HG02884 (cell line): ENCODE results near the gene SMIM44.
"Not testable (repeated sequence)": the region's sequence is repeated elsewhere in the genome, so short reads cannot be mapped to it uniquely, and the experiment has no call there.

Source experiments
- ATAC-seq: cut with Tn5 transposase; IDR thresholded peaks from one replicate; pipeline ENCODE4 v1.9.1; 2021; ENCODE audit warnings: mild to moderate bottlenecking, moderate library complexity; ENCODE audit not compliant: unreplicated experiment

SMIM44 gene

DNA sequence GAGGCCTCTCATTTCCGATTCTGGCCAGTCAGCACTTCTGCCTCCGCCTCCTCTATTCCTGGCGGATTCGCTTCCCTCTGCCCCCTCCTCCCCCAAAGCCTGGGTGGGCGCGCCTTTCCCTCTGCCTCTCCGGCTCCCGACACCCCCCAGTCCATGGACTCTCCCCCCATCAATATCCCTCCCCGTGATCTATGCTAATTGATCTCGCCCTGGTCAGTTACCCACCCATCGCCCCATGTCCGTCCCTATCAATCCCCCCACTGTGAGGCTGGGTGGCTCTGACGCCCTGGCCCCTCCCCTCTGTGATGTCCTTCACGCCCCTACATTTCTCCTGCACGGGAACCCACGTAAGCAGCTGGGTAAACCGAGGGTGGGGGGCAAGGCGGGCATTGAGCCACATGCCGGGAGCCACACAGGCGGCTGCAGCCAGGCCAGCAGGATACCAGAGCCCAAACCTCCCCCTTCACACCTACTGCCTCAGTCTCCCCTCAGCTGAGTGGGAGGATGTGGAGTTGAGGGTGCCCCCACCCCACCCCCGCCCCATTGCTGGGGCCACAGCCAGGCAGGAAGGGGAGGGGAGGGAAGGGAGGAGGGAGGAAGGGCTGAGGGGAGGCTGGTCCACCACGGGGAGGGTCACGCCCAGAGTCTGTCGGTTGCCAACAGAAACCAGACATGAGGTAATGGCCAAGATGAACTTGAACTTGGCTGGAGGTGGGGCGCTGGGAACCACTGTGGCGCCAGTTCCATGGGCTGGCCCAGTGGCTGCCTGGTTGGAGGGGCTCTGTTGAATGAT, 24.0 kb downstream of the SMIM44 start:
- ATAC-seq: no peak

DNA sequence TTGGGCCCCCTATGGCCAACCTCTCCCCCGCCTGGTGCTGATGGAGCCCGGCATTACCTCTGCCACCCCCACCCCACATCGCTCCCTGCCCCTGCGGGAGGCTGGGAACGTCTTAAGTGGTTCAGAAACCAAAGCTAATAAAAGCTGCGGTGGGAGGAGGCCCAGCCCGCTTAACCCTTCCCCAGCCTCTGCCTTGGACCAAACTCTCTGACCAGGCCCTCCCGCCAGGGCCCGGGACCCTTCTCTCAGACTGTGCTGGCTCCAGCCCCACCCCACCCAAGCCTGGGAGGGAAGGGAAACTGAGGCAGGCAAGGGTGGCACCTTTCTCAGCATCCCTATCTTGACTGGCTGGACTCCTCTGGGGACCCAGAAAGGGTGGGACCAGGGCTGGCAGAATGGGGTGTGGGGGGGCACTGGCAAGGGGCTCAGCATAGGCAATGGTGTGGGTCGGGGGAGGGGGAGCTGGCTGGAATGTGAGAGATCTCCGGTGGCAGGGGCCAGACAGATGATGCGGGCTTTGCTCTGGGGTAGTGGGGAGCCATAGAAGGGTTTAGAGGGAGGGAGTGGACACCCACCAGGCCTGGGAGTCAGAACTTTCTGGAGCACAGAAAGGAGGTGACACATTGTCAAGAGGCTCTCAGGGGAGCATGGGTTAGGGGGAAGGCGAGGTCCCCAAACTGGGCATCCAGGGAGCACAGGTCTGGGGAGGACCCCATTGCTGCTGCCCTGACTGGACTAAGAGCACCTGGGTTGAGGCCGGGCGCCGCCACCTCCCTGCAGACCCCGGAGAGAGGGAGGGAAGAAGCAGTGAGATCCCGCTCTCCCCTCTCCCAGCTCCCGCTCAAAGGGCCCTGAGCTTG, 24.8 kb downstream of the SMIM44 start:
- no peak for ATAC-seq

DNA sequence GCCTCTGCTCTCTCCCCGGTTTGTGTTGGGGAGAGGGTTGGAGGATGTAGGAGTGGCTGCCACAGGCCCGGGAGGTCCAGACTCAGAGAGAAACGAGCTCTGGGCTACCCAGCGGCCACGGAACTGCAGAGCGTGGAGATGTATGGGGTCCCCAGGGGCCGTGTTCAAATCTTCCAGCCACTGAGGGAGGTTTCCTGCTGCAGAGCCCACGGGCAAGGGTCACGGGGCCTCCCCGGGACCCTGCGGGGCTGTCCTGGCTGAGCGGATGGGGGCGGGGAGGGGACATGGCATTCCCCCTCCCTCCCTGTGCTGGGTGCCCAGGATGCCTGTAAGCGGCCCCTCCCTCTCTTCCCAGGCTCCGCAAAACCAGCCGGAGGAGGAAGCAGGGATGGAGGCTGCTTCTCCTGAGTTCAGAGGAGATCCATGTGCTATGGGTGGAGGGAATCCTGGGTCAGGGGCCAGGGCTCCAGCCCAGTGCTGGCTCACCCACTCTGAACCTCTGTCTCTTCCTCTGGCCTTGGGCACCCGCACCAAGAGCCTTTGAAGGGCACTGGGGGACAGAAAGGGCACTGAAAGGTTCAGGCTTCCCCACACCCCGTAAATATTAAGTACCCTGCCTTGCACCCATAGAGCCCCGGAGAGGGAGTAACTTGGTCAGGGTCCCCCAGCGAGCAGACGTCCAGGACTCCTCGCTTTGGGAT, 25.6 kb downstream of the SMIM44 start:
- no peak for ATAC-seq

- ATAC-seq: no peak
Observed at GRCh38 chr19:3456925-3457527, 26.2 kb downstream of the SMIM44 start.

GRCh38 chr19:3455960-3456601, 27.2 kb downstream of the SMIM44 start:
- ATAC-seq: no peak

DNA sequence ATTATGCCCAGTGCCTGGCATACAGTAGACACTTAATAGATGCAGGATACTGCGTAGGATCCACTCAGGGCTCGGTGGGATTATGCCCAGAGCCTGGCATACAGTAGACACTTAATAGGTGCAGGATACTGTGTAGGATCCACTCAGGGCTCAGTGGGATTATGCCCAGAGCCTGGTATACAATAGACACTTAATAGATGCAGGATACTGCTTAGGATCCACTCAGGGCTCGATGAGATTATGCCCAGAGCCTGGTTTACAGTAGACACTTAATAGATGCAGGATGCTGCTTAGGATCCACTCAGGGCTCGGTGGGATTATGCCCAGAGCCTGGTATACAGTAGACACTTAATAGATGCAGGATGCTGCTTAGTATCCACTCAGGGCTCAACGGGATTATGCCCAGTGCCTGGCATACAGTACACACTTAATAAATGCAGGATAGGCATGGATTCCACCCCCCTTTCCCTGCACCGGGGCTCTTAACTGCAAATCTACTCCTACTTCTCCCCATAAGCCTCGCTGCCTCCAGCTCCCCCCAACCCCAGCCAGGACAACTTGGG, 27.8 kb downstream of the SMIM44 start:
- ATAC-seq: no peak

DNA sequence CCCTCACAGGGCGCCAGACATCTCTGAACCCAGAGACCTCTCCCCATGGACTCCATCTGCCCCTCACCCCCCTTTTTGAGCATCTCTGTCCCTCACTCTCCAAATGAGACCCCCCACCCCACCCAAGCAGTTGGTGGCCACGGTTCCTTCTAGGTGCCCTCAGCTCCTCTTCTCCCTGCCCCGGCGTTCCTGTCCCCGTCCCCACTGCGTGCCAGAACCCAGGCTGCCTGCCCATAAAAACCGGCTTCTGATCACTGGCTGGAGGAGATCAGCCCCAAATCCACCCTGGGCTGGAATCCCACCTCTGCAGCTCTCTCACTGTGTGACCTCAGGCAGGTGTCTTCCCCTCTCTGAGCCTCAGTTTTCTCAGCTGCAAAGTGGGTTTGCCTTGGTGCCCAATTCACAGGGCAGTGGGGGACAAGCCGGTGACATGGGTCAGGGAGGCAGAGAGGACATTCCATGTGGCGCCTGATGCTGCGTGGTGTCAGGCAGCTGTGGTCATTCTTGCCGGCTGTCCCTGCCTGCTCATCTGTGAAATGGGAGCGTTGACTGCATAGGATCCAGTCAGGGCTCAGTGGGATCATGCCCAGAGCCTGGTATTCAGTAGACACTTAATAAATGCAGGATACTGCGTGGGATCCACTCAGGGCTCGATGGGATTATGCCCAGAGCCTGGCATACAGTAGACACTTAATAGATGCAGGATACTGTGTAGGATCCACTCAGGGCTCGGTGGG, 28.4 kb downstream of the SMIM44 start:
- no peak for ATAC-seq

- ATAC-seq: no peak
Observed at GRCh38 chr19:3453840-3454239, 29.4 kb downstream of the SMIM44 start.

- ATAC-seq: not testable (repeated sequence)
Observed at GRCh38 chr19:3452942-3453214, 30.4 kb downstream of the SMIM44 start.

DNA sequence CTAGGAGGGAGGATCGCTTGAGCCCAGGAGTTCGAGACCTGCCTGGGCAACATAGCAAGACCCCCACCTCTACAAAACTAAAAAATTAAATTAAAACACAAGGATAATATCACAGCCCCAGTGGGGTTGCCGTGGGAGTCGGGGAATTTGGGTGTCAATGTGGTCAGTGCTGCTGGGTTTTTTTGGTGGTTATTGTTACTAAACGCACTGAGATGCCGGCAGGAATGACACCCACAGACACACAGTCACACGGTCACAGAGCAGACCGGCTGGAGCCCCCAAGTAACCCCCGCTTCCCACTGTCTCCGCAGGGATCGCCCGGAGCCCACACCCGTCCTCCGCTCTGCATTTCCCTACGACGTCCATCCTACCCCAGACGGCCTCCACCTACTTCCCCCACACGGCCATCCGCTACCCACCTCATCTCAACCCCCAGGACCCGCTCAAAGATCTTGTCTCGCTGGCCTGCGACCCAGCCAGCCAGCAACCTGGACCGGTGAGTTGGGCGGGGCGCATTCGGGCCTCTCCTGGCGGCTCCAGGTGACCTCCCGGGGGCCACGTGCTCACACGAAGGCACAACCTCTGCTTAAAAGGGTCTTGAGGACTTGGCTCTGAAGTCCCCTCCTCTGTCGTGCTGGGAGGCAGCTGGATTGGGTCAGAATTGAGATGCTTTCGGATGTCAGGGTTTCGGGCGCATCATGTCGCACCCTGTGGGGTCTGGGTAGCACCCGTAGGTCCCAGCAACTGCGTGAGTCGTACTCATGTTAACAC, 30.9 kb downstream of the SMIM44 start:
- ATAC-seq: no peak

- no peak for ATAC-seq
Observed at GRCh38 chr19:3451451-3451866, 31.8 kb downstream of the SMIM44 start.

DNA sequence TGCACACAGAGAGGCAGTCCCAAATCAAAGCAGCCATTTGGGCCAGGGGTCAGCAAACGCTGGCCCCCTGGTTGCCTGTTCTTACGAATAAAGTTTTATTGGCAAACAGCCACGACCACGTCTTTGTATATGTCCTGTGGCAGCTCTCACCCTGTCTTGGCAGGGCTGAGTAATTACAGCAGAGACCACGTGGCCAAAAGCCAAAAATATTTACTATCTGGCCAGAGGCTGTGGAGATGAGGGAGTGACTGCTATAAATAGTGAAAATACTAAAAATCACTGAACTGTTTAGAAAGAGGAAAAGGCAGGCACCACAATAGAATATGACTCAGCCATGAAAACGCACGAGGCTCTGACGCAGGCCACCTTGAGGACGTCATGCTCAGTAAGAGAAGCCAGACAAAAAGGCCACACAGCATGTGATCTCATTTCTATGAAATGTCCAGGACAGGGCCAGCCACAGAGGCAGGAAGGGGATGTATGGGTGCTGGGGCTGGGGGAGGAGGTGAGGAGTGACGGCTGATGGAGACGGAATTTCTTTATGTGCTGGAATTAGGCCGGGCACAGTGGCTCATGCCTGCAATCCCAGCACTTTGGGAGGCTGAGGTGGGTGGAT, 32.3 kb downstream of the SMIM44 start:
- ATAC-seq: no peak

- ATAC-seq: no peak
Observed at GRCh38 chr19:3448616-3449334, 34.5 kb downstream of the SMIM44 start.

DNA sequence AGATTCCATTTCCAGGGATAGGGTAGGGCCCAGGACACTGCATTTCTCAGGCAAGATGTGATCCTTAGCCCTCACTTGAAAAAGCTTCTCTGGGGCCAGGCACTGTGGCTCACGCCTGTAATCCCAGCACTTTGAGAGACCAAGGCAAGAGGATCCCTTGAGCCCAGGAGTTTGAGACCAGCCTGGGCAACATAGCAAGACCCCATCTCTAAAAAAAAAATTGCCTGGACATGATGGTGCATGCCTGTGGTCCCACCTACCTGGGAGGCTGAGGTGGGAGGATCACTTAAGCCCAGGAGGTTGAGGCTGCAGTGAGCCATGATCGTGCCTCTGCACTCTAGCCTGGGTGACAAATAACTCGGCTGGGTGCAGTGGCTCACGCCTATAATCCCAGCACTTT, 36.6 kb downstream of the SMIM44 start:
- ATAC-seq: not testable (repeated sequence)

DNA sequence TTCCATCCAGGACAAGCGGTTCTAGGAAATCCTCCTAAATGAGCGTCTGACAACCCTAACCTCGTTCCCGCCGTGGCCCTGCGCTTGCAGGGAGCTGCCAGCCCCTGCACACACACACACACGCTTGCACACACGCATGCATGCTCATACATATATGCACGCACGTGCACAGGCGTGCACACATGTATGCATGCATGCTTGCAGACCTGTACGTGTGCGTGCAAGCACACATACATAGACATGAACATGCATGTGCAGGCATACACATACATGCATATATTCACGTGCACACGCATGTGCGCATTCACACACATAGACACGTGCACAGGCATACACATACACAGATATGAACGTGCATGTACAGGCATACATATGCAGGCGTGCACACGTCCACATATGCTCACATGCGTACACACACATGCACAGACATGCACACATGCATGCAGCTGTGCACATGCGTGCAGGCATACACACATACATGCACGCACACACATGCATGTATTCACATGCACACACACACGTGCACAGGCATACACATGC, 38.5 kb downstream of the SMIM44 start:
- ATAC-seq: no peak

GRCh38 chr19:3443840-3444694, 39.2 kb downstream of the SMIM44 start:
- no peak for ATAC-seq
